Ovary (tissue), 9 donors: ENCODE data around the gene PLCB1. TPM values are rescaled to one million over a fixed set of nuclear protein-coding genes. Genes with fewer than 3 reads are reported as not detected.

Experiments
- DNase-seq, 5 donors: peaks; one replicate each; pipeline ENCODE4 v3.0.0-alpha.2; 2019 to 2020
- H3K27ac ChIP-seq, 2 donors: fragments of 200-600 bp; one replicate each; pipeline versions ENCODE4 v1.5.1 to v1.8.0; 2019 to 2022
- H3K27me3 ChIP-seq: fragments of 200-600 bp; one replicate; pipeline ENCODE4 v1.8.0; 2022
- H3K36me3 ChIP-seq: fragments of 200-600 bp; sonication (generic); one replicate; pipeline ENCODE4 v1.5.1; 2019
- H3K4me1 ChIP-seq: one replicate; pipeline ENCODE4 v1.8.1; 2013; ENCODE audit warnings: mild to moderate bottlenecking, moderate library complexity; ENCODE audit not compliant: insufficient read depth
- H3K4me3 ChIP-seq: fragments of 200-600 bp; sonication (generic); one replicate; pipeline ENCODE4 v1.5.1; 2017
- H3K9me3 ChIP-seq, 2 donors: fragments of 200-600 bp in 1 of 2; sonication (generic) in 1 of 2; one replicate each; pipeline versions ENCODE4 v1.5.1 to v1.8.1; 2013 to 2019; ENCODE audit warnings: mild to moderate bottlenecking in 1 of 2, moderate library complexity in 1 of 2
- CTCF ChIP-seq, 3 donors: fragments of 450-650 bp in 2 of 3; fragments of 200-600 bp in 1 of 3; IDR thresholded peaks; one replicate each; pipeline versions ENCODE4 v1.5.1 to v1.8.0; 2016 to 2022; ENCODE audit warnings: antibody characterized with exemption in 3 of 3, mild to moderate bottlenecking in 1 of 3
- EP300 ChIP-seq: sonication (generic); formaldehyde crosslinking; IDR thresholded peaks from one replicate; pipeline ENCODE4 v1.6.1; 2017; ENCODE audit warnings: antibody characterized with exemption
- POLR2A ChIP-seq: fragments of 450-650 bp; IDR thresholded peaks from one replicate; pipeline ENCODE4 v1.6.1; 2017; ENCODE audit warnings: antibody characterized with exemption, mild to moderate bottlenecking, moderate library complexity
- WGBS, 3 donors: extraction: QIAGEN DNeasy Blood & Tissue Kit in 1 of 3; methylation state at CpG; one replicate each; pipeline versions ENCODE4 v1.1.5 to v1.1.7; 2013 to 2017; 5-methylcytosine and 5-hydroxymethylcytosine counted together
- intact Hi-C, 4 donors: fragments of 100-400 bp; cut with DNase I; formaldehyde crosslinking; loops; one replicate each; pipeline versions ENCODE4 v1.11.0 to v1.15.1; 2022 to 2023
- polyA plus RNA-seq, 2 donors: library from polyadenylated mRNA; stranded (reverse); fragments of 200-250 nt in 1 of 2; fragments of 350-450 nt in 1 of 2; fragmentation: Illumina TruSeq in 1 of 2; extraction: RNeasy Lipid Tissue Mini Kit (QIAGEN cat#74804) in 1 of 2; gene quantifications; one replicate each; pipeline ENCODE4 v1.2.3, GENCODE V29; 2013 to 2014
- total RNA-seq, 7 donors: library from RNA; depleted of rRNA in 2 of 7; stranded (reverse); fragments of >200 nt in 2 of 7; fragmentation: NEBNext Ultra II Directional in 3 of 7; extraction: Animal tissue kit (Norgen Biotek cat#: 25700) in 3 of 7; gene quantifications; one replicate each; pipeline versions ENCODE4 v1.1.0 to v1.2.4, GENCODE V29; 2016 to 2023
- donor health status: DM: no; HTN: no; CAD: no; lungs with moderate emphysema.
- donor health status: DM: no; HTN: no; CAD: no.
- donor health status: Bipolar disorder and iron deficiency.
- donor health status: DM: yes; HTN: yes; CAD: no.
- donor health status: DM: no; HTN: no; CAD: no.
- donor health status: DM: yes; HTN: yes; CAD: no.

The PLCB1 gene
- total and polyA plus RNA-seq, 9 donors, result 2.9 to 29.5 (median 9.0) TPM

- Histone ChIP-seq H3K4me3 (no peak overlapping the region), H3K27ac (no peak overlapping the region), H3K4me1 (peaks cover 2% of the 10 kb centered on the region), H3K27me3 (no peaks in the 10 kb centered on the region), H3K36me3 (no peaks in the 10 kb centered on the region), H3K9me3 (no peaks in the 10 kb centered on the region)
- no peak for DNase-seq
- intact Hi-C loops, result no loop called here
- WGBS, 3 donors, result 51 to 60% (median 56%) methylated on average over 4 of the region's 4 CpGs
- TF ChIP-seq POLR2A (no peak), CTCF (IDR thresholded peaks at IDR 0.05) (no peak), EP300 (no peak)
Measured at GRCh38 chr20:8757146-8757545, 625.1 kb downstream of the PLCB1 start.

GRCh38 chr20:8764344-8764962 lies 632.4 kb downstream of the PLCB1 start:
- 80 to 87% (median 82%) methylated on average over 4 of the region's 4 CpGs for WGBS, 3 donors
- Histone ChIP-seq H3K4me1 (no peaks in the 10 kb centered on the region), H3K4me3 (no peak overlapping the region), H3K36me3 (no peaks in the 10 kb centered on the region), H3K27ac (no peak overlapping the region), H3K9me3 (no peaks in the 10 kb centered on the region), H3K27me3 (no peaks in the 10 kb centered on the region)
- intact Hi-C loops, result no loop called here
- no peak for DNase-seq
- TF ChIP-seq CTCF (IDR thresholded peaks at IDR 0.05), result no peak
- TF ChIP-seq EP300, result no peak
- no peak for TF ChIP-seq POLR2A

GRCh38 chr20:8766868-8767390 lies 634.9 kb downstream of the PLCB1 start:
- WGBS, 3 donors, result 86 to 89% (median 87%) methylated on average over 5 of the region's 5 CpGs
- Histone ChIP-seq H3K9me3 (no peaks in the 10 kb centered on the region), H3K36me3 (no peaks in the 10 kb centered on the region), H3K27ac (no peak overlapping the region), H3K4me3 (no peak overlapping the region), H3K27me3 (no peaks in the 10 kb centered on the region), H3K4me1 (no peaks in the 10 kb centered on the region)
- TF ChIP-seq POLR2A (no peak), EP300 (no peak), CTCF (IDR thresholded peaks at IDR 0.05) (no peak)
- intact Hi-C loops, result no loop called here
- no peak for DNase-seq

- no peaks in the 10 kb centered on the region for H3K4me1 ChIP-seq
- intact Hi-C loops, result no loop called here
- no peaks in the 10 kb centered on the region for H3K9me3 ChIP-seq
- no peak for TF ChIP-seq POLR2A
- no peak for TF ChIP-seq EP300
- TF ChIP-seq CTCF (IDR thresholded peaks at IDR 0.05), result no peak
- H3K36me3 ChIP-seq, result no peaks in the 10 kb centered on the region
- H3K27me3 ChIP-seq, result no peaks in the 10 kb centered on the region
- 37 to 48% (median 46%) methylated on average over 5 of the region's 5 CpGs for WGBS, 3 donors
- DNase-seq, result no peak
- no peak overlapping the region for H3K27ac ChIP-seq
- no peak overlapping the region for H3K4me3 ChIP-seq
Measured at GRCh38 chr20:8774412-8774811, 642.3 kb downstream of the PLCB1 start.
